CD14-positive monocyte (primary cell): Measurements from ENCODE around the gene SKIC3. TPM values are rescaled to one million over a fixed set of nuclear protein-coding genes. Genes with fewer than 3 reads are reported as not detected.

ENCODE experiments used
- DNase-seq, 3 donors: peaks; one replicate each; pipeline ENCODE4 v3.0.0-alpha.2; 2011 to 2022
- H2AFZ ChIP-seq: 2 replicates; pipeline ENCODE4 v1.6.0; 2012; ENCODE audit warnings: mild to moderate bottlenecking, low read depth, low read length, inconsistent platforms; ENCODE audit not compliant: insufficient read depth, poor library complexity, severe bottlenecking
- H3K27ac ChIP-seq, 2 donors: 1 replicate in 1 of 2; 2 replicates in 1 of 2; pipeline ENCODE4 v1.5.1; 2012 to 2013; ENCODE audit warnings: low read length in 2 of 2, control low read depth in 1 of 2, inconsistent platforms in 1 of 2, low read depth in 1 of 2, mild to moderate bottlenecking in 1 of 2
- H3K27me3 ChIP-seq, 2 donors: one replicate each; pipeline versions ENCODE4 v1.6.0 to v1.6.1; 2011 to 2013; ENCODE audit warnings: low read length in 2 of 2; ENCODE audit not compliant: control insufficient read depth in 2 of 2, insufficient read depth in 2 of 2
- H3K36me3 ChIP-seq, 2 donors: replicated peaks in 1 of 2; 1 replicate in 1 of 2; 2 replicates in 1 of 2; pipeline versions ENCODE4 v1.5.1 to v1.6.1; 2012 to 2013; ENCODE audit warnings: low read length in 2 of 2, control low read depth in 1 of 2, inconsistent platforms in 1 of 2, mild to moderate bottlenecking in 1 of 2; ENCODE audit not compliant: insufficient read depth in 2 of 2, control insufficient read depth in 1 of 2
- H3K4me1 ChIP-seq, 2 donors: 1 replicate in 1 of 2; 2 replicates in 1 of 2; pipeline versions ENCODE4 v1.5.1 to v1.6.1; 2012 to 2013; ENCODE audit warnings: low read length in 2 of 2, control low read depth in 1 of 2, inconsistent platforms in 1 of 2, mild to moderate bottlenecking in 1 of 2, moderate library complexity in 1 of 2; ENCODE audit not compliant: insufficient read depth in 2 of 2, control insufficient read depth in 1 of 2
- H3K4me2 ChIP-seq: replicated peaks from 2 replicates; pipeline ENCODE3; 2012; ENCODE audit warnings: low read length, moderate library complexity, mild to moderate bottlenecking; ENCODE audit not compliant: poor library complexity, severe bottlenecking; ENCODE audit errors: extremely low read depth
- H3K4me3 ChIP-seq, 3 experiments: fragments of 200-600 bp in 1 of 3; sonication (generic) in 1 of 3; replicated peaks in 1 of 3; 1 replicate in 2 of 3; 2 replicates in 1 of 3; pipeline ENCODE4 v1.5.1; 2011 to 2013; ENCODE audit warnings: low read length in 3 of 3, mild to moderate bottlenecking in 3 of 3, control low read depth in 2 of 3, low read depth in 2 of 3, inconsistent platforms in 1 of 3, moderate library complexity in 1 of 3
- H3K79me2 ChIP-seq: 2 replicates; pipeline ENCODE4 v1.6.0; 2012; ENCODE audit warnings: mild to moderate bottlenecking, control low read depth, inconsistent platforms, low read length, moderate library complexity; ENCODE audit not compliant: insufficient read depth
- H3K9ac ChIP-seq: 2 replicates; pipeline ENCODE4 v1.6.0; 2017; ENCODE audit warnings: low read length, mild to moderate bottlenecking; ENCODE audit not compliant: insufficient read depth, poor library complexity, severe bottlenecking
- H3K9me3 ChIP-seq, 2 donors: replicated peaks in 1 of 2; 1 replicate in 1 of 2; 2 replicates in 1 of 2; pipeline versions ENCODE4 v1.5.1 to v1.6.1; 2012 to 2013; ENCODE audit warnings: low read length in 2 of 2, control low read depth in 1 of 2; ENCODE audit not compliant: control insufficient read depth in 1 of 2, insufficient read depth in 1 of 2
- H4K20me1 ChIP-seq: 2 replicates; pipeline ENCODE4 v1.6.0; 2012; ENCODE audit warnings: mild to moderate bottlenecking, low read length, control low read depth, moderate library complexity; ENCODE audit not compliant: insufficient read depth
- H3K27ac Mint-ChIP-seq, 7 donors: one replicate each; pipeline ENCODE4 v1.8.0; 2020; ENCODE audit warnings: mild to moderate bottlenecking in 7 of 7, mixed read lengths in 7 of 7, moderate library complexity in 6 of 7, inconsistent platforms in 2 of 7
- H3K27me3 Mint-ChIP-seq, 3 donors: one replicate each; pipeline ENCODE4 v1.8.0; 2021 to 2022; ENCODE audit warnings: low read depth in 3 of 3, mild to moderate bottlenecking in 3 of 3, mixed read lengths in 3 of 3, moderate library complexity in 3 of 3, inconsistent platforms in 1 of 3
- H3K36me3 Mint-ChIP-seq, 2 donors: one replicate each; pipeline ENCODE4 v1.8.0; 2020; ENCODE audit warnings: mixed read lengths in 2 of 2, inconsistent platforms in 1 of 2, mild to moderate bottlenecking in 1 of 2
- H3K4me1 Mint-ChIP-seq: one replicate; pipeline ENCODE4 v1.8.0; 2020; ENCODE audit warnings: mild to moderate bottlenecking, mixed read lengths
- H3K4me3 Mint-ChIP-seq, 2 donors: one replicate each; pipeline ENCODE4 v1.8.0; 2020; ENCODE audit warnings: mild to moderate bottlenecking in 2 of 2, mixed read lengths in 2 of 2, moderate library complexity in 1 of 2
- H3K9me3 Mint-ChIP-seq, 7 donors: one replicate each; pipeline ENCODE4 v1.8.0; 2020 to 2022; ENCODE audit warnings: mixed read lengths in 7 of 7, mild to moderate bottlenecking in 6 of 7, moderate library complexity in 6 of 7, inconsistent platforms in 2 of 7
- WGBS: methylation state at CpG from one replicate; pipeline ENCODE4 v1.1.5; 2013; ENCODE audit warnings: missing lambda C conversion rate; ENCODE audit not compliant: insufficient coverage; 5-methylcytosine and 5-hydroxymethylcytosine counted together
- intact Hi-C, 2 donors: fragments of 100-400 bp; cut with micrococcal nuclease; formaldehyde crosslinking; loops; one replicate each; pipeline versions ENCODE4 v1.15.0 to v1.15.1; 2023
- polyA plus RNA-seq, 3 donors: library from polyadenylated mRNA; depleted of rRNA in 1 of 3; unstranded in 2 of 3; stranded (reverse) in 1 of 3; fragments of 300-500 nt in 2 of 3; fragments of >200 nt in 1 of 3; fragmentation: Illumina TruSeq in 2 of 3; gene quantifications; 1 replicate in 2 of 3; 2 replicates in 1 of 3; pipeline ENCODE4 v1.2.3, GENCODE V29; 2012 to 2021
- TF ChIP-seq, protein P1 (sequence below): fragments of 200-600 bp; IDR thresholded peaks from one replicate; pipeline ENCODE4 v1.8.0; 2022; ENCODE audit warnings: antibody characterized with exemption, mild to moderate bottlenecking

Gene SKIC3
- polyA plus RNA-seq, 3 donors = 13.7 to 24.6 (median 17.6) TPM

DNA sequence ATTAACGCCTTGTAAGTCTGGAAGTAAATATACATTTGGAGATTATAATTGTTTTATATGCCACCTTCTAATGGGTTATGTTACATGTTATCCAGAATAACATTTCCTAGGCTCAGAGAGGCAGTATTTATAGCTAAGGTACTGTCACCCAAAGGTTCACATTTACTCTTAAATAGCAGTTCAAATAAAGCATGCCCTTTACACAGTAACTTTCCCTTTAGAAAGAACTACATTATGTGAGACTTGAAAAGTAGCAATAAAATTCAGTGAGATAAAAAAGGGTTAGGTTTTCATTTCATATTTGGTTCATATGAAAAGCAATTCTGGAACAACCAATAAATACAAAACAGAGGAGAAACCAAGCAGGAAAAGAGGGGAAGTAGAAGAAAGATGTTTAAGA, 35.1 kb downstream of the SKIC3 start:
- no peaks in the 10 kb centered on the region for H3K79me2 ChIP-seq
- H3K36me3 ChIP-seq = peaks cover 73 to 96% of the 10 kb centered on the region in 2 donors
- H2AFZ ChIP-seq = no peak overlapping the region
- peaks cover 72 to 77% of the 10 kb centered on the region in 2 donors for H3K36me3 Mint-ChIP-seq
- no peaks in the 10 kb centered on the region for H3K4me1 ChIP-seq
- no peak for DNase-seq
- H3K27ac ChIP-seq = no peak overlapping the region
- H3K4me2 ChIP-seq = no peak overlapping the region
- no peaks in the 10 kb centered on the region for H3K4me1 Mint-ChIP-seq
- no CpG with 5 or more reads among the region's 1 CpG for WGBS
- no peaks in the 10 kb centered on the region for H3K27me3 ChIP-seq
- no peak overlapping the region for H3K27ac Mint-ChIP-seq
- no peak overlapping the region for H3K9ac ChIP-seq
- H3K4me3 ChIP-seq = no peak overlapping the region
- H3K4me3 Mint-ChIP-seq = no peak overlapping the region
- no peaks in the 10 kb centered on the region for H3K9me3 ChIP-seq
- TF ChIP-seq, protein P1, sequence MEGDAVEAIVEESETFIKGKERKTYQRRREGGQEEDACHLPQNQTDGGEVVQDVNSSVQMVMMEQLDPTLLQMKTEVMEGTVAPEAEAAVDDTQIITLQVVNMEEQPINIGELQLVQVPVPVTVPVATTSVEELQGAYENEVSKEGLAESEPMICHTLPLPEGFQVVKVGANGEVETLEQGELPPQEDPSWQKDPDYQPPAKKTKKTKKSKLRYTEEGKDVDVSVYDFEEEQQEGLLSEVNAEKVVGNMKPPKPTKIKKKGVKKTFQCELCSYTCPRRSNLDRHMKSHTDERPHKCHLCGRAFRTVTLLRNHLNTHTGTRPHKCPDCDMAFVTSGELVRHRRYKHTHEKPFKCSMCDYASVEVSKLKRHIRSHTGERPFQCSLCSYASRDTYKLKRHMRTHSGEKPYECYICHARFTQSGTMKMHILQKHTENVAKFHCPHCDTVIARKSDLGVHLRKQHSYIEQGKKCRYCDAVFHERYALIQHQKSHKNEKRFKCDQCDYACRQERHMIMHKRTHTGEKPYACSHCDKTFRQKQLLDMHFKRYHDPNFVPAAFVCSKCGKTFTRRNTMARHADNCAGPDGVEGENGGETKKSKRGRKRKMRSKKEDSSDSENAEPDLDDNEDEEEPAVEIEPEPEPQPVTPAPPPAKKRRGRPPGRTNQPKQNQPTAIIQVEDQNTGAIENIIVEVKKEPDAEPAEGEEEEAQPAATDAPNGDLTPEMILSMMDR = no peak
- intact Hi-C loops = no loop called here
- no peaks in the 10 kb centered on the region for H3K9me3 Mint-ChIP-seq
- no peaks in the 10 kb centered on the region for H3K27me3 Mint-ChIP-seq
- no peaks in the 10 kb centered on the region for H4K20me1 ChIP-seq

DNA sequence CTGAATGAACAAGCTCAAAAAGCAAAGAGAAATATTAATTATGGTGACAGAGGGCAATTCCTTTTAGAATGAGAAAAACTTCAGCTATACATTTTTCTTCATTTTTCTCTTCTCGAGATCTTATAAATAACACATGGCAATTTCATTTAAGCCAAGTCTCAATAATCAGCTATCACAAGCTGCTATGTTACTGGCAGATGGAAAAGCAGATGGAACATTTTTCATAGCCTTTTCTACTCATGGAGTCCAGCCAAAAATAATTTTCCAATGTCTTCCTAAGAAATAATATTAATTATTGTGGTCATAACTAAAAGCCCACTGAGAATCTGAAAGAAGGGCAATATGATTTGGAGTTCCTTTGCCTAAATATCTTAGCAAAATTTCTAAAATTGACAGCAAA, 35.6 kb downstream of the SKIC3 start:
- Histone ChIP-seq H3K4me2 (no peak overlapping the region), H2AFZ (no peak overlapping the region), H3K9ac (no peak overlapping the region), H3K9me3 (no peaks in the 10 kb centered on the region), H3K79me2 (no peaks in the 10 kb centered on the region), H3K27me3 (no peaks in the 10 kb centered on the region), H3K36me3 (peaks cover 74 to 96% of the 10 kb centered on the region in 2 donors), H3K4me3 (no peak overlapping the region), H3K27ac (no peak overlapping the region), H3K4me1 (no peaks in the 10 kb centered on the region), H4K20me1 (no peaks in the 10 kb centered on the region)
- intact Hi-C loops = no loop called here
- Mint-ChIP-seq H3K27ac (no peak overlapping the region), H3K4me3 (no peak overlapping the region), H3K36me3 (peaks cover 72 to 74% of the 10 kb centered on the region in 2 donors), H3K27me3 (no peaks in the 10 kb centered on the region), H3K4me1 (no peaks in the 10 kb centered on the region), H3K9me3 (no peaks in the 10 kb centered on the region)
- TF ChIP-seq, protein P1 = no peak
- WGBS = no CpG with 5 or more reads among the region's 1 CpG
- no peak for DNase-seq
